Stimulated activated CD4-positive, alpha-beta T cell treated with anti-CD3 and anti-CD28 coated beads, Interleukin-2, amount 100 ng/mL, for 48 hours (primary cell): Measurements from ENCODE around the gene AKT3.

ENCODE experiments used
- DNase-seq, 2 donors: peaks; one replicate each; pipeline ENCODE4 v3.0.0-alpha.2; 2020

AKT3 gene

GRCh38 chr1:243481101-243481500 lies 368.9 kb downstream of the AKT3 start:
- DNase-seq, result no peak

- no peak for DNase-seq
Measured at GRCh38 chr1:243477731-243478290, 372.2 kb downstream of the AKT3 start.

GRCh38 chr1:243475966-243476365 lies 374.1 kb downstream of the AKT3 start:
- no peak for DNase-seq

GRCh38 chr1:243474906-243475305 lies 375.1 kb downstream of the AKT3 start:
- DNase-seq, result no peak

- no peak for DNase-seq
Measured at GRCh38 chr1:243474136-243474881, 375.7 kb downstream of the AKT3 start.

GRCh38 chr1:243473227-243474135 lies 376.6 kb downstream of the AKT3 start:
- DNase-seq, result no peak

GRCh38 chr1:243471754-243472745 lies 378.0 kb downstream of the AKT3 start:
- no peak for DNase-seq

- DNase-seq, result no peak
Measured at GRCh38 chr1:243471026-243471685, 378.9 kb downstream of the AKT3 start.

- no peak for DNase-seq
Measured at GRCh38 chr1:243470502-243470901, 379.5 kb downstream of the AKT3 start.

- DNase-seq, result no peak
Measured at GRCh38 chr1:243469497-243469896, 380.5 kb downstream of the AKT3 start.

GRCh38 chr1:243465738-243466137 lies 384.3 kb downstream of the AKT3 start:
- no peak for DNase-seq

- DNase-seq, result no peak
Measured at GRCh38 chr1:243465081-243465480, 385.0 kb downstream of the AKT3 start.

- no peak for DNase-seq
Measured at GRCh38 chr1:243462929-243463697, 386.9 kb downstream of the AKT3 start.

GRCh38 chr1:243461700-243462099 lies 388.3 kb downstream of the AKT3 start:
- no peak for DNase-seq

- no peak for DNase-seq
Measured at GRCh38 chr1:243459059-243459458, 391.0 kb downstream of the AKT3 start.

- no peak for DNase-seq
Measured at GRCh38 chr1:243457363-243457982, 392.6 kb downstream of the AKT3 start.

GRCh38 chr1:243455760-243456651 lies 394.0 kb downstream of the AKT3 start:
- no peak for DNase-seq

- no peak for DNase-seq
Measured at GRCh38 chr1:243454328-243454997, 395.6 kb downstream of the AKT3 start.

- DNase-seq, result no peak
Measured at GRCh38 chr1:243452092-243452491, 398.0 kb downstream of the AKT3 start.
